Trophoblast cell (in vitro differentiated cells and primary cell): ENCODE measurements around the gene CCDC87.

Experiments used
- DNase-seq, 2 donors: peaks; one replicate each; pipeline ENCODE4 v3.0.0-alpha.2; 2016
- H2AFZ ChIP-seq: 2 replicates; pipeline ENCODE4 v1.6.1; 2013; ENCODE audit warnings: low read length, moderate library complexity, mild to moderate bottlenecking; ENCODE audit not compliant: insufficient read depth, poor library complexity
- H2AK5ac ChIP-seq: 2 replicates; pipeline ENCODE4 v1.6.1; 2013; ENCODE audit warnings: mild to moderate bottlenecking, low read length
- H2BK120ac ChIP-seq: 2 replicates; pipeline ENCODE4 v1.6.1; 2013; ENCODE audit warnings: low read length, mild to moderate bottlenecking, moderate library complexity; ENCODE audit not compliant: insufficient read depth, poor library complexity
- H2BK12ac ChIP-seq: 2 replicates; pipeline ENCODE4 v1.6.1; 2013; ENCODE audit warnings: mild to moderate bottlenecking, low read length, moderate library complexity
- H2BK5ac ChIP-seq: 2 replicates; pipeline ENCODE4 v1.6.1; 2013; ENCODE audit warnings: low read length, low read depth, moderate library complexity, mild to moderate bottlenecking; ENCODE audit not compliant: poor library complexity
- H3K14ac ChIP-seq: 2 replicates; pipeline ENCODE4 v1.6.1; 2013; ENCODE audit warnings: mild to moderate bottlenecking, low read length
- H3K18ac ChIP-seq: 2 replicates; pipeline ENCODE4 v1.6.1; 2013; ENCODE audit warnings: mild to moderate bottlenecking, low read length
- H3K23ac ChIP-seq: 2 replicates; pipeline ENCODE4 v1.6.1; 2013; ENCODE audit warnings: low read length
- H3K27ac ChIP-seq: 2 replicates; pipeline ENCODE4 v1.5.1; 2013; ENCODE audit warnings: low read depth, mild to moderate bottlenecking, inconsistent platforms, low read length, moderate library complexity
- H3K27me3 ChIP-seq: 2 replicates; pipeline ENCODE4 v1.6.1; 2013; ENCODE audit warnings: inconsistent platforms, mild to moderate bottlenecking, low read length, moderate library complexity; ENCODE audit not compliant: insufficient read depth
- H3K36me3 ChIP-seq, 2 experiments: 1 replicate in 1 of 2; 2 replicates in 1 of 2; pipeline ENCODE4 v1.6.1; 2013; ENCODE audit warnings: low read length in 2 of 2, mild to moderate bottlenecking in 2 of 2, moderate library complexity in 1 of 2; ENCODE audit not compliant: insufficient read depth in 2 of 2, control insufficient read depth in 1 of 2
- H3K4ac ChIP-seq: 2 replicates; pipeline ENCODE4 v1.6.1; 2013; ENCODE audit warnings: low read depth, mild to moderate bottlenecking, low read length, moderate library complexity
- H3K4me1 ChIP-seq, 2 experiments: 1 replicate in 1 of 2; 2 replicates in 1 of 2; pipeline ENCODE4 v1.6.1; 2013; ENCODE audit warnings: low read length in 2 of 2, mild to moderate bottlenecking in 2 of 2, moderate library complexity in 1 of 2; ENCODE audit not compliant: insufficient read depth in 2 of 2, control insufficient read depth in 1 of 2
- H3K4me2 ChIP-seq: 2 replicates; pipeline ENCODE4 v1.6.1; 2013; ENCODE audit warnings: inconsistent platforms, mild to moderate bottlenecking, low read length, moderate library complexity
- H3K4me3 ChIP-seq: 2 replicates; pipeline ENCODE4 v1.5.1; 2013; ENCODE audit warnings: mild to moderate bottlenecking, low read depth, low read length, inconsistent platforms
- H3K79me1 ChIP-seq: one replicate; pipeline ENCODE4 v1.6.1; 2013; ENCODE audit warnings: low read length
- H3K79me2 ChIP-seq: 2 replicates; pipeline ENCODE4 v1.6.1; 2013; ENCODE audit warnings: low read length, mild to moderate bottlenecking; ENCODE audit not compliant: control insufficient read depth, insufficient read depth, poor library complexity
- H3K9ac ChIP-seq: 2 replicates; pipeline ENCODE4 v1.6.1; 2013; ENCODE audit warnings: mild to moderate bottlenecking, low read length
- H3K9me3 ChIP-seq: 2 replicates; pipeline ENCODE4 v1.6.1; 2013; ENCODE audit warnings: low read depth, mild to moderate bottlenecking, control low read depth, inconsistent platforms, low read length; ENCODE audit not compliant: insufficient read depth
- H4K12ac ChIP-seq: 2 replicates; pipeline ENCODE4 v1.6.1; 2013; ENCODE audit warnings: low read depth, mild to moderate bottlenecking, low read length, moderate library complexity
- H4K8ac ChIP-seq: 2 replicates; pipeline ENCODE4 v1.6.1; 2013; ENCODE audit warnings: low read depth, mild to moderate bottlenecking, low read length, moderate library complexity
- H4K91ac ChIP-seq: one replicate; pipeline ENCODE4 v1.6.1; 2013; ENCODE audit warnings: low read depth, mild to moderate bottlenecking, low read length, moderate library complexity
- WGBS: extraction: QIAGEN DNeasy Blood & Tissue Kit; methylation state at CpG from one replicate; pipeline ENCODE4 v1.1.7; 2013; ENCODE audit warnings: missing lambda C conversion rate; ENCODE audit not compliant: insufficient read length, insufficient coverage; ENCODE audit errors: extremely low coverage; 5-methylcytosine and 5-hydroxymethylcytosine counted together

CCDC87 gene

DNA sequence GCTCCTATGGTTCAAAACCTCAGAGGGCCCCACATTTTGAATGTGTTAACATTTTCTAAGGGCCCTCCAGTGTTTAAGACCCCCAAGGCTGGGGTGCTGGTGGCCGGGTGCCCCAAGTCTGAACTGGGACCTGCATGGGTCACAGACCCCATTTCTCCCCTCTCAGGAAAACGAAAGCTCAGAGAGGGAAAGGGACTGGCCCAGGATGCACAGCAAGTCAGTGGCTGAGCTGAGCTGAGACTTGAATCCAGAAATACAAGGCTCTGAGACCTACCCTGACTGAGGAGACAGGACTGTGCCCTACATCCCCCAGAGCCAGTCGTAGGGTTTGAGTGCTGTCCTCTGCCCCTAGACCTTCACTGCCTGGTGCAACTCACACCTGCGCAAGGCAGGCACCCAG lies 42.0 kb downstream of the CCDC87 start:
- Histone ChIP-seq H2AK5ac (no peak overlapping the region), H4K91ac (no peak overlapping the region), H3K14ac (no peak overlapping the region), H3K4me2 (no peak overlapping the region), H3K4me1 (peaks cover 3 to 5% of the 10 kb centered on the region in 2 experiments), H3K79me1 (peaks cover 3% of the 10 kb centered on the region), H3K79me2 (peaks cover 2% of the 10 kb centered on the region), H2BK120ac (no peak overlapping the region), H3K23ac (no peak overlapping the region), H3K27me3 (no peaks in the 10 kb centered on the region), H4K8ac (no peak overlapping the region), H3K36me3 (no peaks in the 10 kb centered on the region), H3K9ac (no peak overlapping the region), H4K12ac (no peak overlapping the region), H3K4ac (no peak overlapping the region), H3K27ac (no peak overlapping the region), H2AFZ (no peak overlapping the region), H3K18ac (no peak overlapping the region), H2BK12ac (no peak overlapping the region), H3K9me3 (no peaks in the 10 kb centered on the region), H2BK5ac (no peak overlapping the region), H3K4me3 (no peak overlapping the region)
- no peak for DNase-seq
- no CpG with 5 or more reads among the region's 4 CpGs for WGBS

DNA sequence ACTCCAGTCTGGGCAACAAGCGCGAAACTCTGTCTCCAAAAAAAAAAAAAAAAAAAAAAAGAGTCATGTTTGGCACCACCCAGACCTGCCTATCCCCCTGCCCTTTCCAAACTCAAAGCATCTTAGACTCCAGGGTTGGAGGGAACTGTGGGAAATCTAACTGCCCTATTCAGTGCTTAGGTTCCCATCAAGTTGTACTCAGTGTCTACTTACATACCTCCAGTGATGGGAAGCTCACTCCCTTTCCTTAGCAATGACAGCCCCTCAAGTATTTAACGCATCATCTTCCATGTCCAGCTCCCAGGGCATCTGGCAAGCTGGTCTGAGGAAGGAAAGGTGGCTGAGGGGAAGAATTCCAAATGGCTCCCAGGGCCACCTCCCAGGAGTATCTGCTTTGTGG lies 43.2 kb downstream of the CCDC87 start:
- no CpG with 5 or more reads among the region's 3 CpGs for WGBS
- Histone ChIP-seq H2AK5ac (no peak overlapping the region), H3K4me1 (peaks cover 3 to 5% of the 10 kb centered on the region in 2 experiments), H2BK120ac (no peak overlapping the region), H2BK12ac (no peak overlapping the region), H3K23ac (no peak overlapping the region), H3K36me3 (no peaks in the 10 kb centered on the region), H2BK5ac (no peak overlapping the region), H3K4me3 (no peak overlapping the region), H3K4ac (no peak overlapping the region), H3K9ac (no peak overlapping the region), H3K79me2 (peaks cover 5% of the 10 kb centered on the region), H3K18ac (no peak overlapping the region), H4K12ac (no peak overlapping the region), H3K27me3 (no peaks in the 10 kb centered on the region), H3K79me1 (peaks cover 7% of the 10 kb centered on the region), H3K9me3 (no peaks in the 10 kb centered on the region), H3K27ac (no peak overlapping the region), H2AFZ (no peak overlapping the region), H4K8ac (no peak overlapping the region), H3K14ac (no peak overlapping the region), H3K4me2 (no peak overlapping the region), H4K91ac (no peak overlapping the region)
- no peak for DNase-seq

- Histone ChIP-seq H4K8ac (no peak overlapping the region), H3K36me3 (no peaks in the 10 kb centered on the region), H4K91ac (no peak overlapping the region), H4K12ac (no peak overlapping the region), H3K18ac (no peak overlapping the region), H3K14ac (no peak overlapping the region), H2BK12ac (no peak overlapping the region), H3K4ac (no peak overlapping the region), H3K27ac (no peak overlapping the region), H3K23ac (no peak overlapping the region), H3K4me2 (no peak overlapping the region), H2BK5ac (no peak overlapping the region), H3K4me3 (no peak overlapping the region), H3K9ac (no peak overlapping the region), H3K79me2 (peaks cover 5% of the 10 kb centered on the region), H3K27me3 (no peaks in the 10 kb centered on the region), H3K4me1 (peaks cover 3 to 5% of the 10 kb centered on the region in 2 experiments), H3K79me1 (peaks cover 7% of the 10 kb centered on the region), H2BK120ac (no peak overlapping the region), H2AK5ac (no peak overlapping the region), H2AFZ (no peak overlapping the region), H3K9me3 (no peaks in the 10 kb centered on the region)
- DNase-seq, result no peak
- WGBS, result no CpG with 5 or more reads among the region's 16 CpGs
Observed at GRCh38 chr11:66548774-66549630, 43.9 kb downstream of the CCDC87 start.

DNA sequence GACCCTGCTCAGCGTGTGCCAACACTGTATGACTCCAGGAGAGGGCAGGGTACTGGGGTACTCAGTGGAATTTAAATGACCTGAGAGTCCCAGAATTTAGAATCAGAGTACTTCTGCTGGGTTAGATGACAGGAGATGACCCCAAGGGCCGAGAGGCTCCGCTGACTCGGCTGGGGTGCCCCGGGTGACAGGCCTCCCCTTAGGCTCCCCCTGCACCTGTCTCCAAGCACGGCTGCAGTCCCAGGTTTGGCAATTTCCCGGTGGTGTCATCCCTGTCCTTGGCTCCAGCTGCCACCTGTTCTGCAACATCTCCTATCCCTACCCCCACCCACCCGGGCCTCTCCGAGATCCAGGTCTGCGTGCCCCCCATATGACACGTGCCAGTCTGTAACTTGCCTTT lies 44.8 kb downstream of the CCDC87 start:
- H4K8ac ChIP-seq, result no peak overlapping the region
- H3K9me3 ChIP-seq, result peaks cover 2% of the 10 kb centered on the region
- H2AFZ ChIP-seq, result no peak overlapping the region
- no peak overlapping the region for H4K12ac ChIP-seq
- H3K23ac ChIP-seq, result no peak overlapping the region
- peaks cover 7% of the 10 kb centered on the region for H3K79me1 ChIP-seq
- no peak for DNase-seq
- no peaks in the 10 kb centered on the region for H3K27me3 ChIP-seq
- no peak overlapping the region for H3K4me2 ChIP-seq
- no peak overlapping the region for H3K4me3 ChIP-seq
- no peak overlapping the region for H2AK5ac ChIP-seq
- no peak overlapping the region for H3K14ac ChIP-seq
- H3K9ac ChIP-seq, result no peak overlapping the region
- H2BK120ac ChIP-seq, result no peak overlapping the region
- H3K4ac ChIP-seq, result no peak overlapping the region
- H2BK5ac ChIP-seq, result no peak overlapping the region
- no peak overlapping the region for H3K18ac ChIP-seq
- peaks cover 3 to 5% of the 10 kb centered on the region in 2 experiments for H3K4me1 ChIP-seq
- H3K27ac ChIP-seq, result no peak overlapping the region
- no peak overlapping the region for H4K91ac ChIP-seq
- peaks cover 5% of the 10 kb centered on the region for H3K79me2 ChIP-seq
- no peaks in the 10 kb centered on the region for H3K36me3 ChIP-seq
- no peak overlapping the region for H2BK12ac ChIP-seq
- no CpG with 5 or more reads among the region's 11 CpGs for WGBS
